ENCODE results near the gene PAIP2B. TPM values are rescaled to one million over a fixed set of nuclear protein-coding genes. Genes with fewer than 3 reads are reported as not detected.

The PAIP2B gene
- total and polyA plus RNA-seq, 9 donors, result 3.3 to 6.2 (median 4.0) TPM

- Histone ChIP-seq H3K36me3 (ENCODE audit: control insufficient read depth, insufficient read depth, low read length) (peaks cover 1% of the 10 kb centered on the region), H3K4me3 (ENCODE audit: low read length) (peak overlapping the region; percentile 17), H3K4me1 (ENCODE audit: control insufficient read depth, insufficient read depth, low read length) (peaks cover 16% of the 10 kb centered on the region), H3K27me3 (ENCODE audit: control insufficient read depth, insufficient read depth, low read length) (peaks cover 3% of the 10 kb centered on the region), H3K27ac (ENCODE audit: low read length) (peak overlapping the region; percentile 42), H3K9me3 (replicated peaks; ENCODE audit: control insufficient read depth, low read depth, low read length) (no peaks in the 10 kb centered on the region)
- peak; percentile 72 for DNase-seq
- WGBS (ENCODE audit: insufficient coverage), result 29% methylated on average over 6 of the region's 6 CpGs
Observed at GRCh38 chr2:71156573-71156972, 70.3 kb downstream of the PAIP2B start.

DNA sequence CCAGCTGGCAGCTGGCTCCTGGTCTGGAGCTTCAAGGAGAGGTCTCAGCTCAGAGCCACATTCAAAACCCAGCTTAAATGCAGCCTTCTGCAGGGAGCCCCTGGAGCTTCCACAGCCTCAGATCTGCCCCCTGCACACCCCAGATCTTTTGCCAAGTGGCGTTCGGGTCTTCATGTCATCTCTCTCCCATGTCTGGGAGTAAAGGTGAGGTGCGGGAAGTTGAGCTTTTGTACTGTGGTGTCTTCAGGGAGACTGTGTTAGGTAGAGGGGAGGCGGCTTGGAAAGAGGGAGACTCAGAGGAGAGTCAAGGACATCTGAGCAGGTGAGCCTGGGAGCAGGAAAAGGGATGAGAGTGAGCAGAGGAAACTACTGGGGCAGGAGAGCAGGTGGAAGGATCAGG, 71.1 kb downstream of the PAIP2B start:
- Histone ChIP-seq H3K36me3 (ENCODE audit: control insufficient read depth, insufficient read depth, low read length) (peaks cover 4% of the 10 kb centered on the region), H3K27ac (ENCODE audit: low read length) (no peak overlapping the region), H3K4me1 (ENCODE audit: control insufficient read depth, insufficient read depth, low read length) (peaks cover 16% of the 10 kb centered on the region), H3K9me3 (replicated peaks; ENCODE audit: control insufficient read depth, low read depth, low read length) (no peaks in the 10 kb centered on the region), H3K4me3 (ENCODE audit: low read length) (no peak overlapping the region), H3K27me3 (ENCODE audit: control insufficient read depth, insufficient read depth, low read length) (peaks cover 3% of the 10 kb centered on the region)
- WGBS (ENCODE audit: insufficient coverage), result 81% methylated on average over 2 of the region's 4 CpGs
- no peak for DNase-seq

DNA sequence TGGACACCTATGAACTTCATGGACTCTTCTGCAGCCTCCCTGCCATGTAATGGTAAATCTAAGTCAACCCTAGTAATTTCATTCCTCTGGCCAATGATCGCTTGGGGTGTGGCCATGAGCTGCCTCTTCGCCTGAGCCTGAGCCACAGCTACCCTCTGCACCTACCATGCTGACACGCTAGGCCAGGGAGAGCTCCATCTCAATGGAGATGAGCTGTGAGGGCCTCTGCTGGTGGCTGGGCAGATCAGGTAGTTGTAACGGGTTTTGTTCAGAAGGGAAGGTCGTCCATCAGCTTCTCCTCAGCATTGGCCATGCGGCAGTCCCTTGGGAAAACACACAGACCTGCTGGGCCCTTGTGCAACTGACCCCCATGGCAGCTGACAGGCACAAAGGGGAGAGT, 72.1 kb downstream of the PAIP2B start:
- Histone ChIP-seq H3K9me3 (replicated peaks; ENCODE audit: control insufficient read depth, low read depth, low read length) (no peaks in the 10 kb centered on the region), H3K4me3 (ENCODE audit: low read length) (no peak overlapping the region), H3K27me3 (ENCODE audit: control insufficient read depth, insufficient read depth, low read length) (peaks cover 3% of the 10 kb centered on the region), H3K36me3 (ENCODE audit: control insufficient read depth, insufficient read depth, low read length) (peaks cover 10% of the 10 kb centered on the region), H3K27ac (ENCODE audit: low read length) (no peak overlapping the region), H3K4me1 (ENCODE audit: control insufficient read depth, insufficient read depth, low read length) (peaks cover 16% of the 10 kb centered on the region)
- 50% methylated on average over 3 of the region's 6 CpGs for WGBS (ENCODE audit: insufficient coverage)
- no peak for DNase-seq

DNA sequence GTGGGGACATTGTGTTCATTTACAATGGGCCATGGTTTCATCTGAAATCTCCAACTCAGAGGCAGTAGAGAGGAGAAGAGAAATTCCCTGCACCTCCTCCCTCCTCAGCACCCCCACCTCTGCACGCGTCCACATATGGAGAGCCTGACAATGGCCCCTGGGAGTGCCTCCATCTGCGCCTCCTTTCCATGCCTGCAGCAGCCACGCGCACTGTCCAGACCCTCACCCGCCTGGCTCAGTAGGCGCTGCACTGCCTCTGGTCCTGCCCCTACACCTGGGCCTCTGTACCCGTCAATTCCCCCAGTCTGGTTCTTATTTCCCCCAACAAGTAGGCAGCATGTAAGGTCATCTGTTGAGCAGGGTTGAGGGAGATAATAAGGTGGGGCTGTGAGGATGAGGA, 72.6 kb downstream of the PAIP2B start:
- WGBS (ENCODE audit: insufficient coverage), result 53% methylated on average over 5 of the region's 8 CpGs
- Histone ChIP-seq H3K4me1 (ENCODE audit: control insufficient read depth, insufficient read depth, low read length) (peaks cover 16% of the 10 kb centered on the region), H3K27ac (ENCODE audit: low read length) (no peak overlapping the region), H3K4me3 (ENCODE audit: low read length) (no peak overlapping the region), H3K36me3 (ENCODE audit: control insufficient read depth, insufficient read depth, low read length) (peaks cover 13% of the 10 kb centered on the region), H3K9me3 (replicated peaks; ENCODE audit: control insufficient read depth, low read depth, low read length) (no peaks in the 10 kb centered on the region), H3K27me3 (ENCODE audit: control insufficient read depth, insufficient read depth, low read length) (peaks cover 3% of the 10 kb centered on the region)
- DNase-seq, result no peak

DNA sequence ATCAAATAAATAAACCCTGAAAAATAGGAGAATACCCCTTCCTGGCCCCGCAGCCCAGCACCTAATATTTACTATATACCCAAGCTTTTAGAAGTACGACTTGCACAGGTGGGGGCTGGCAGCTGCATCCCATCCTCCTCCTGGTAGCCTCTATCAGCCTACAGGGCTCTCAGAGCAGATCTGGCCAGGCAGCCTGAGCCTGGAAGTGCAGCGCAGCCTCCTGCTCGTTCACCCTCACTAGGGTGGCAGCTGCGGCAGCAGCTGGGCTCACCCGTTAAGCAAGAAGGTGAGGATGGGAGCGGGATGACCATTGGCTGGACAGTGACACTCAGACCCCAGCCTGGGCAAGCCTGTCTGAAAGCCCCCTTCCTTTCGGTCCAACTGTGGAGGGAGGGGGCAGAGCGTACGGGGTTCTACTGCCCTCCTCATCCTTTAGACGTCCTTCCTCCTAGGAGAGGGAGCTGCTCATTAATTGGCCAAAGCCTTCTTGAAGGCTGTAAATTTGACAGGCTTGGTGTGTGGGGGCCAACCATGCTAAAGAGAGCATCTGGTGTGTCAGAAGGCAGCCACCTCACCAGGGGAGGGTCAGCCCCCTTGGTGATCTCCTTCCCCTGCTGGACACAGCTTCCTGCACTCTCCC, 73.2 kb downstream of the PAIP2B start:
- Histone ChIP-seq H3K9me3 (replicated peaks; ENCODE audit: control insufficient read depth, low read depth, low read length) (no peaks in the 10 kb centered on the region), H3K27ac (ENCODE audit: low read length) (no peak overlapping the region), H3K4me1 (ENCODE audit: control insufficient read depth, insufficient read depth, low read length) (peaks cover 16% of the 10 kb centered on the region), H3K27me3 (ENCODE audit: control insufficient read depth, insufficient read depth, low read length) (peaks cover 3% of the 10 kb centered on the region), H3K4me3 (ENCODE audit: low read length) (no peak overlapping the region), H3K36me3 (ENCODE audit: control insufficient read depth, insufficient read depth, low read length) (peaks cover 19% of the 10 kb centered on the region)
- WGBS (ENCODE audit: insufficient coverage), result 63% methylated on average over 10 of the region's 11 CpGs
- DNase-seq, result no peak

- peaks cover 6% of the 10 kb centered on the region for H3K4me1 ChIP-seq (ENCODE audit: control insufficient read depth, insufficient read depth, low read length)
- no peak for DNase-seq
- no peak overlapping the region for H3K27ac ChIP-seq (ENCODE audit: low read length)
- H3K36me3 ChIP-seq (ENCODE audit: control insufficient read depth, insufficient read depth, low read length), result peaks cover 26% of the 10 kb centered on the region
- H3K9me3 ChIP-seq (replicated peaks; ENCODE audit: control insufficient read depth, low read depth, low read length), result no peaks in the 10 kb centered on the region
- peaks cover 3% of the 10 kb centered on the region for H3K27me3 ChIP-seq (ENCODE audit: control insufficient read depth, insufficient read depth, low read length)
- no peak overlapping the region for H3K4me3 ChIP-seq (ENCODE audit: low read length)
- 100% methylated on average over 1 of the region's 1 CpG for WGBS (ENCODE audit: insufficient coverage)
Observed at GRCh38 chr2:71151620-71152019, 75.3 kb downstream of the PAIP2B start.

DNA sequence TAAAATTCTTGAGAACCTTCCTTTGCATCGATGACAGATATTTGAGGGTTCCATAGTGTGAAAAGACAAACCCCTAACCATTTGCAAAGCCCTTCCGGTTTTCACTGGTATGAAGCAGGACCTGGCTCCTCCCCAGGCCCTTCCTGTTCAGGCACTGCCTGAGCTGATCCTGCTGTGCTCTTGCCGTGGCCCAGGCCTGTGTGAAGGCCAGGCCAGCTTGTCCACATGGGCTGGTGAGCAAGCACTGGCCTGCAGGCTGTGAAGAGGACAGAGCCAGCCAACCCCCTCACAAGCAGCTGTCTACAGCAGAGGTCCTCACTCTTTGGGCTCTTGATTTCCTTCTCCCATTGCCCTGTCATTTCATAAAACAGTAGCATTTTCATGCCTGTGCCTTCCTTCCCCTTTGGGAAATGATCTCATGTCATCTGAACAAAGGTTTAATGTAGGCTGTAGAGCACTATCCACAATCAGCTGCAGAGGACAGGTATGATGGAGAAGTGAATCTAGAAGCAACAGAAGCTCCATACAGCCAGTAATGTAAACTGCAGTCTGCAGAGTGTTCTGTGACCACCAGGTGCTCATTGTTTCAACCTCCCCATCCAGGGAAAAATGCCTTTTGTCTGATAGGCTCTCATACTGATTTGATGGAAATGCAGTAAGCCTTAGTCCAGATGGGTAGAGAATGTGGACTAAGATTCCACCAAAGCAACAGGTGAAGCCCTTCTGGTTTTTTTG, 76.7 kb downstream of the PAIP2B start:
- Histone ChIP-seq H3K4me3 (ENCODE audit: low read length) (no peak overlapping the region), H3K27ac (ENCODE audit: low read length) (no peak overlapping the region), H3K36me3 (ENCODE audit: control insufficient read depth, insufficient read depth, low read length) (peaks cover 32% of the 10 kb centered on the region), H3K9me3 (replicated peaks; ENCODE audit: control insufficient read depth, low read depth, low read length) (no peaks in the 10 kb centered on the region), H3K27me3 (ENCODE audit: control insufficient read depth, insufficient read depth, low read length) (peaks cover 3% of the 10 kb centered on the region), H3K4me1 (ENCODE audit: control insufficient read depth, insufficient read depth, low read length) (no peaks in the 10 kb centered on the region)
- no peak for DNase-seq
- WGBS (ENCODE audit: insufficient coverage), result 53% methylated on average over 2 of the region's 3 CpGs

- Histone ChIP-seq H3K9me3 (replicated peaks; ENCODE audit: control insufficient read depth, low read depth, low read length) (no peaks in the 10 kb centered on the region), H3K27ac (ENCODE audit: low read length) (no peak overlapping the region), H3K27me3 (ENCODE audit: control insufficient read depth, insufficient read depth, low read length) (no peaks in the 10 kb centered on the region), H3K4me1 (ENCODE audit: control insufficient read depth, insufficient read depth, low read length) (no peaks in the 10 kb centered on the region), H3K4me3 (ENCODE audit: low read length) (no peak overlapping the region), H3K36me3 (ENCODE audit: control insufficient read depth, insufficient read depth, low read length) (peaks cover 45% of the 10 kb centered on the region)
- no peak for DNase-seq
- 100% methylated on average over 1 of the region's 2 CpGs for WGBS (ENCODE audit: insufficient coverage)
Observed at GRCh38 chr2:71148506-71149063, 78.3 kb downstream of the PAIP2B start.

- no peak for DNase-seq
- no peaks in the 10 kb centered on the region for H3K27me3 ChIP-seq (ENCODE audit: control insufficient read depth, insufficient read depth, low read length)
Observed at GRCh38 chr2:71143782-71144181, 83.1 kb downstream of the PAIP2B start.

DNA sequence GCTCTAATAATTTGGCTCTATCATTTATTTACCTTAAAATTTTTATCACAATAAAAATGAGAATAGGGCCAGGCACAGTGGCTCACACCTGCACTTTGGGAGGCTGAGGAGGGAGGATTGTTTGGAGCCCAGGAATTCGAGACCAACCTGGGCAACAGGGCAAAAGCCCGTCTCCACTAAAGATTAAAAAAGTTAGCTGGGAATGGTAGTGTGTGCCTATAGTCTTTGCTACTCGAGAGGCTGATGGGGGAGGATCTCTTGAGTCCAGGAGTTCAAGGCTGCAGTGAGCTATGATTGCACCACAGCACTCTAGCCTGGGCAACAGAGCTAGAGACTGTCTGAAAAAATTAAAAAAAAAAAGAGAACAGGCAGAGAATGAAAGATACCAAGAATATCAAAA, 90.7 kb downstream of the PAIP2B start:
- Histone ChIP-seq H3K9me3 (replicated peaks; ENCODE audit: control insufficient read depth, low read depth, low read length) (no peaks in the 10 kb centered on the region), H3K36me3 (ENCODE audit: control insufficient read depth, insufficient read depth, low read length) (peaks cover 40% of the 10 kb centered on the region), H3K4me3 (ENCODE audit: low read length) (no peak overlapping the region), H3K4me1 (ENCODE audit: control insufficient read depth, insufficient read depth, low read length) (peaks cover 6% of the 10 kb centered on the region), H3K27ac (ENCODE audit: low read length) (no peak overlapping the region), H3K27me3 (ENCODE audit: control insufficient read depth, insufficient read depth, low read length) (no peaks in the 10 kb centered on the region)
- 86% methylated on average over 3 of the region's 3 CpGs for WGBS (ENCODE audit: insufficient coverage)
- no peak for DNase-seq

More at GRCh38 chr2:71143782-71144181, 83.1 kb downstream of the PAIP2B start:
- Histone ChIP-seq H3K4me3 (ENCODE audit: low read length) (no peak overlapping the region), H3K36me3 (ENCODE audit: control insufficient read depth, insufficient read depth, low read length) (peaks cover 55% of the 10 kb centered on the region), H3K4me1 (ENCODE audit: control insufficient read depth, insufficient read depth, low read length) (no peaks in the 10 kb centered on the region), H3K27ac (ENCODE audit: low read length) (no peak overlapping the region), H3K9me3 (replicated peaks; ENCODE audit: control insufficient read depth, low read depth, low read length) (no peaks in the 10 kb centered on the region)
- 100% methylated on average over 2 of the region's 3 CpGs for WGBS (ENCODE audit: insufficient coverage)
